ENCODE data around the gene MAP3K20. TPM values are rescaled to one million over a fixed set of nuclear protein-coding genes. Genes with fewer than 3 reads are reported as not detected.

MAP3K20 gene
- total and polyA plus RNA-seq, 2 of the 4 experiments (the other 2 are of a cell fraction) = 27.5 to 84.4 TPM

DNA sequence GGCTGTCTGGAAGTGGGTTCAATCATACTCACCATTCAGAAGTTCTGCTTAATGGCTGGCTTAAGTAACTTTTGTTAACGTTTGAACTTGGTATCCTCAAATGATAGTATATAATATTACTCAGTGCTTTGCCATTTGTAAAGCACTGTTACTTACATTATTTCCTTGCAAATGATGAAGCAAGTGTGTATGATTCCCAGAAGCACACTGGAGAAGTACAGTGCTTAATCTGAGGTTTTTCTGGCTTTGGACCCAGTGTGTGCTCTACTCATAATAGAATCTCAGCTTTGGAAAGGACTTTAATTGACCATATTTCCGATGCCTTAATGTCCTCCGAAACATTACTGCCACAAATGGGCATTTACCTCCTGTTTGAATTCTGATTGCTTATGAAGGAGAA lies 63.3 kb downstream of the MAP3K20 start:
- no peaks in the 10 kb centered on the region for H3K27me3 ChIP-seq (ENCODE audit: control insufficient read depth, insufficient read depth, low read length)
- peaks cover 2% of the 10 kb centered on the region; the same call in 1 of the 2 replicates for H3K9me3 ChIP-seq (ENCODE audit: control insufficient read depth, insufficient read depth, low read length)
- H2BK120ac ChIP-seq (ENCODE audit: low read depth, low read length) = no peak overlapping the region
- H4K91ac ChIP-seq (ENCODE audit: insufficient read depth, low read depth, low read length) = no peak overlapping the region
- H3K23ac ChIP-seq (ENCODE audit: low read depth, low read length) = peak overlapping the region; percentile 11; the same call in 1 of the 2 replicates
- H3K79me1 ChIP-seq (ENCODE audit: low read depth in 1 of 2, low read length in 2 of 2) = peaks cover 24 to 48% of the 10 kb centered on the region in 2 experiments
- no peak for DNase-seq
- H2AK5ac ChIP-seq (ENCODE audit: low read depth, low read length) = no peak overlapping the region
- no peak overlapping the region; the same call in 1 of the 2 replicates for H3K9ac ChIP-seq (ENCODE audit: low read depth, low read length)
- no CpG with 5 or more reads among the region's 3 CpGs for WGBS, 2 experiments (ENCODE audit: extremely low coverage in 2 of 2, insufficient read length in 1 of 2)
- no peak overlapping the region for H3K4ac ChIP-seq (ENCODE audit: low read depth, low read length)
- H3K56ac ChIP-seq (ENCODE audit: extremely low read depth, insufficient read depth, low read length) = no peak overlapping the region
- H3K18ac ChIP-seq (ENCODE audit: low read depth, low read length) = peak overlapping the region; percentile 7; the same call in 1 of the 2 replicates
- no TSS peak for BruUV-seq (replicated peaks)
- peaks cover 3% of the 10 kb centered on the region; the same call in 1 of the 2 replicates for H3K9me1 ChIP-seq (ENCODE audit: insufficient read depth, low read length)
- peak overlapping the region; percentile 37 for H2BK5ac ChIP-seq (ENCODE audit: low read depth, low read length, poor library complexity, severe bottlenecking)
- no peak overlapping the region; the same call in 1 of the 2 replicates for H3K14ac ChIP-seq (replicated peaks; ENCODE audit: low read depth, low read length)
- dilution Hi-C loops (cut with HindIII; ENCODE audit: low sequenced_read_pairs, unreplicated experiment) = no loop called here
- H3K4me2 ChIP-seq (ENCODE audit: low read depth, low read length) = peak overlapping the region; percentile 26; the same call in 1 of the 2 replicates
- no peak overlapping the region for H4K8ac ChIP-seq (ENCODE audit: low read depth in 2 of 2, low read length in 2 of 2)
- no peak overlapping the region for H3K27ac ChIP-seq (ENCODE audit: insufficient read depth, low read length)
- H4K5ac ChIP-seq (ENCODE audit: low read depth, low read length) = no peak overlapping the region; the same call in 1 of the 2 replicates
- no peak overlapping the region for H3K4me3 ChIP-seq (ENCODE audit: insufficient read depth, low read depth, low read length)
- ChIA-PET POLR2A (ENCODE audit: unreplicated experiment) (no interaction called here), CTCF (no interaction called here)
- ATAC-seq (ENCODE audit: low read depth) = peak; percentile 37
- H2BK20ac ChIP-seq (ENCODE audit: low read depth, low read length) = no peak overlapping the region
- no peak overlapping the region for H2AFZ ChIP-seq (replicated peaks; ENCODE audit: low read length, poor library complexity)
- no peak for TF ChIP-seq MXI1 (IDR thresholded peaks at IDR 0.05; ENCODE audit: borderline replicate concordance, low read depth, low read length)
- no peak for TF ChIP-seq POLR2A (IDR thresholded peaks at IDR 0.05; ENCODE audit: low read depth, low read length)
- no peak for TF ChIP-seq SMC3 (IDR thresholded peaks at IDR 0.05; ENCODE audit: low read depth, low read length)
- TF ChIP-seq, protein P1, sequence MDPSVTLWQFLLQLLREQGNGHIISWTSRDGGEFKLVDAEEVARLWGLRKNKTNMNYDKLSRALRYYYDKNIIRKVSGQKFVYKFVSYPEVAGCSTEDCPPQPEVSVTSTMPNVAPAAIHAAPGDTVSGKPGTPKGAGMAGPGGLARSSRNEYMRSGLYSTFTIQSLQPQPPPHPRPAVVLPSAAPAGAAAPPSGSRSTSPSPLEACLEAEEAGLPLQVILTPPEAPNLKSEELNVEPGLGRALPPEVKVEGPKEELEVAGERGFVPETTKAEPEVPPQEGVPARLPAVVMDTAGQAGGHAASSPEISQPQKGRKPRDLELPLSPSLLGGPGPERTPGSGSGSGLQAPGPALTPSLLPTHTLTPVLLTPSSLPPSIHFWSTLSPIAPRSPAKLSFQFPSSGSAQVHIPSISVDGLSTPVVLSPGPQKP (IDR thresholded peaks at IDR 0.05; ENCODE audit: borderline replicate concordance, low read depth, low read length) = no peak
- TF ChIP-seq, protein P2, sequence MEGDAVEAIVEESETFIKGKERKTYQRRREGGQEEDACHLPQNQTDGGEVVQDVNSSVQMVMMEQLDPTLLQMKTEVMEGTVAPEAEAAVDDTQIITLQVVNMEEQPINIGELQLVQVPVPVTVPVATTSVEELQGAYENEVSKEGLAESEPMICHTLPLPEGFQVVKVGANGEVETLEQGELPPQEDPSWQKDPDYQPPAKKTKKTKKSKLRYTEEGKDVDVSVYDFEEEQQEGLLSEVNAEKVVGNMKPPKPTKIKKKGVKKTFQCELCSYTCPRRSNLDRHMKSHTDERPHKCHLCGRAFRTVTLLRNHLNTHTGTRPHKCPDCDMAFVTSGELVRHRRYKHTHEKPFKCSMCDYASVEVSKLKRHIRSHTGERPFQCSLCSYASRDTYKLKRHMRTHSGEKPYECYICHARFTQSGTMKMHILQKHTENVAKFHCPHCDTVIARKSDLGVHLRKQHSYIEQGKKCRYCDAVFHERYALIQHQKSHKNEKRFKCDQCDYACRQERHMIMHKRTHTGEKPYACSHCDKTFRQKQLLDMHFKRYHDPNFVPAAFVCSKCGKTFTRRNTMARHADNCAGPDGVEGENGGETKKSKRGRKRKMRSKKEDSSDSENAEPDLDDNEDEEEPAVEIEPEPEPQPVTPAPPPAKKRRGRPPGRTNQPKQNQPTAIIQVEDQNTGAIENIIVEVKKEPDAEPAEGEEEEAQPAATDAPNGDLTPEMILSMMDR (conservative IDR thresholded peaks at IDR 0.05; ENCODE audit: low read depth, low read length) = no peak
- TF ChIP-seq CHD1 (IDR thresholded peaks at IDR 0.05; ENCODE audit: low read depth, low read length) = no peak
- TF ChIP-seq MAFK (IDR thresholded peaks at IDR 0.05; ENCODE audit: low read depth, low read length) = no peak
- no peak for TF ChIP-seq NFE2L2 (IDR thresholded peaks at IDR 0.05; ENCODE audit: low read depth, low read length)
- no peak for TF ChIP-seq RCOR1 (IDR thresholded peaks at IDR 0.05; ENCODE audit: insufficient replicate concordance, low read length)
- no peak for TF ChIP-seq CEBPB (IDR thresholded peaks at IDR 0.05; ENCODE audit: low read depth, low read length)
- TF ChIP-seq RFX5 (IDR thresholded peaks at IDR 0.05; ENCODE audit: low read depth, low read length) = no peak
- no peak for TF ChIP-seq BHLHE40 (IDR thresholded peaks at IDR 0.05; ENCODE audit: low read depth, low read length)
- TF ChIP-seq MAZ (IDR thresholded peaks at IDR 0.05; ENCODE audit: borderline replicate concordance, low read depth, low read length) = no peak
- in situ Hi-C loops (cut with MboI; ENCODE audit: low sequenced_read_pairs) = no loop called here
- intact Hi-C loops (cut with micrococcal nuclease) = no loop called here
- H3K36me3 ChIP-seq (ENCODE audit: control insufficient read depth, insufficient read depth, low read length) = peaks cover 3% of the 10 kb centered on the region
- no peak overlapping the region for H2AK9ac ChIP-seq (replicated peaks; ENCODE audit: low read depth, low read length, poor library complexity)
- peaks cover 16% of the 10 kb centered on the region for H3K4me1 ChIP-seq (ENCODE audit: control insufficient read depth, insufficient read depth, low read length)
- no peak overlapping the region for H2BK15ac ChIP-seq (ENCODE audit: low read depth, low read length)
- H4K20me1 ChIP-seq (ENCODE audit: insufficient read depth, low read length) = no peaks in the 10 kb centered on the region
